ENCODE data around the gene ASAP3. TPM values are rescaled to one million over a fixed set of nuclear protein-coding genes. Genes with fewer than 3 reads are reported as not detected.
A peak's percentile ranks its signal among the peaks of the same experiment; 100 is the strongest.

ASAP3 gene
- total RNA-seq, 1 experiment from 2014 or later, result 71.2 TPM

DNA sequence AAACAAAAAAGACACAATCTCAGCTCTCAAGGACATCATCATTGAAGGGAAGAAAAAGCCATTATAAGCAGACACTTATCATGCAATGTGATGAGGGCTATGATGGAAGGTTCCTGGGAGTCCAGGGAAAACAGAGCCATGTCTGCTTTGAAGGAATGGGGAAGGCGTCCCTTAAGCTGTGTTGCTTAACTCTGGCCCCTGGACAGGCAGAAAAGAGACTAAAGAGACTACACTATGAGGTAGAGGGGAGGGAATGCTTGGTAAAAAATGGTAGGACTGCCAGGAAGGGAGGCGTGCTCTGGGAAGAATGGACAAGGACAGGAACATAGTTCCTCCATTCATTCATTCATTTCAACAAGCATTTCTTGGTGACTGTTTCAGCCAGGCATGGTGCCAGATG, 21.2 kb downstream of the ASAP3 start:
- no peaks in the 10 kb centered on the region for H3K27me3 Mint-ChIP-seq (ENCODE audit: low read depth)
- no peaks in the 10 kb centered on the region for H3K9me3 Mint-ChIP-seq
- ChIA-PET CTCF (no interaction called here), POLR2A (no interaction called here)
- H3K4me1 Mint-ChIP-seq, result peaks cover 6% of the 10 kb centered on the region
- H3K4me3 Mint-ChIP-seq, result no peak overlapping the region
- 0 out of 2 replicates have a peak, but pooled peaks cover 5% of the 10 kb centered on the region for H3K36me3 Mint-ChIP-seq
- ATAC-seq (no peak), DNase-seq (ENCODE audit: low spot score) (no peak)
- H3K27ac Mint-ChIP-seq, result peak overlapping the region; percentile 32; the same call in 1 of the 2 replicates
- TF ChIP-seq, protein P1, sequence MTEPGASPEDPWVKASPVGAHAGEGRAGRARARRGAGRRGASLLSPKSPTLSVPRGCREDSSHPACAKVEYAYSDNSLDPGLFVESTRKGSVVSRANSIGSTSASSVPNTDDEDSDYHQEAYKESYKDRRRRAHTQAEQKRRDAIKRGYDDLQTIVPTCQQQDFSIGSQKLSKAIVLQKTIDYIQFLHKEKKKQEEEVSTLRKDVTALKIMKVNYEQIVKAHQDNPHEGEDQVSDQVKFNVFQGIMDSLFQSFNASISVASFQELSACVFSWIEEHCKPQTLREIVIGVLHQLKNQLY (CRISPR knock-in tag; IDR thresholded peaks at IDR 0.05), result no peak
- TF ChIP-seq, protein P2, sequence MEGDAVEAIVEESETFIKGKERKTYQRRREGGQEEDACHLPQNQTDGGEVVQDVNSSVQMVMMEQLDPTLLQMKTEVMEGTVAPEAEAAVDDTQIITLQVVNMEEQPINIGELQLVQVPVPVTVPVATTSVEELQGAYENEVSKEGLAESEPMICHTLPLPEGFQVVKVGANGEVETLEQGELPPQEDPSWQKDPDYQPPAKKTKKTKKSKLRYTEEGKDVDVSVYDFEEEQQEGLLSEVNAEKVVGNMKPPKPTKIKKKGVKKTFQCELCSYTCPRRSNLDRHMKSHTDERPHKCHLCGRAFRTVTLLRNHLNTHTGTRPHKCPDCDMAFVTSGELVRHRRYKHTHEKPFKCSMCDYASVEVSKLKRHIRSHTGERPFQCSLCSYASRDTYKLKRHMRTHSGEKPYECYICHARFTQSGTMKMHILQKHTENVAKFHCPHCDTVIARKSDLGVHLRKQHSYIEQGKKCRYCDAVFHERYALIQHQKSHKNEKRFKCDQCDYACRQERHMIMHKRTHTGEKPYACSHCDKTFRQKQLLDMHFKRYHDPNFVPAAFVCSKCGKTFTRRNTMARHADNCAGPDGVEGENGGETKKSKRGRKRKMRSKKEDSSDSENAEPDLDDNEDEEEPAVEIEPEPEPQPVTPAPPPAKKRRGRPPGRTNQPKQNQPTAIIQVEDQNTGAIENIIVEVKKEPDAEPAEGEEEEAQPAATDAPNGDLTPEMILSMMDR (IDR thresholded peaks at IDR 0.05), result no peak
- TF ChIP-seq PRRX2 (CRISPR knock-in tag; IDR thresholded peaks at IDR 0.05) (no peak), TP53 (CRISPR knock-in tag; IDR thresholded peaks at IDR 0.05) (no peak)
- TF ChIP-seq, protein P3, sequence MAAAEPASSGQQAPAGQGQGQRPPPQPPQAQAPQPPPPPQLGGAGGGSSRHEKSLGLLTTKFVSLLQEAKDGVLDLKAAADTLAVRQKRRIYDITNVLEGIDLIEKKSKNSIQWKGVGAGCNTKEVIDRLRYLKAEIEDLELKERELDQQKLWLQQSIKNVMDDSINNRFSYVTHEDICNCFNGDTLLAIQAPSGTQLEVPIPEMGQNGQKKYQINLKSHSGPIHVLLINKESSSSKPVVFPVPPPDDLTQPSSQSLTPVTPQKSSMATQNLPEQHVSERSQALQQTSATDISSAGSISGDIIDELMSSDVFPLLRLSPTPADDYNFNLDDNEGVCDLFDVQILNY (CRISPR knock-in tag; IDR thresholded peaks at IDR 0.05), result no peak

DNA sequence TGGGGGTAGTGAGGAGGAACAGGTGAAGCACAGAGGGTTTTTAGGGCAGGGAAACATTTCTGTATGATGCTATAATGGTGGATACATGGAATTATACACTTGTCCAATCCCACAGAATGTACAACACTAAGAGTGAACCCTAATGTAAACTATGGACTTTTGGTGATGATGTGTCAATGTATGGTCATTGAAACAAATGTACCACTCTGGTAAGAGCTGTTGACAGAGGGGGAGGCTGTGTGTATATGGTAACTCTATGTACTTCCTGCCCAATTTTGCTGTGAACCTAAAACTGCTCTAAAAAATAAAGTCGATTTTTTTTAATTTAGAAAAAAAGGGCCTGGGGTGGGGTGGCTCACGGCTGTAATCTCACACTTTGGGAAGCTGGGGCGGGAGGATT, 22.9 kb downstream of the ASAP3 start:
- POLR2A ChIA-PET, result no interaction called here
- ATAC-seq, result no peak
- H3K4me1 Mint-ChIP-seq, result peaks cover 6% of the 10 kb centered on the region
- TF ChIP-seq, protein P4, sequence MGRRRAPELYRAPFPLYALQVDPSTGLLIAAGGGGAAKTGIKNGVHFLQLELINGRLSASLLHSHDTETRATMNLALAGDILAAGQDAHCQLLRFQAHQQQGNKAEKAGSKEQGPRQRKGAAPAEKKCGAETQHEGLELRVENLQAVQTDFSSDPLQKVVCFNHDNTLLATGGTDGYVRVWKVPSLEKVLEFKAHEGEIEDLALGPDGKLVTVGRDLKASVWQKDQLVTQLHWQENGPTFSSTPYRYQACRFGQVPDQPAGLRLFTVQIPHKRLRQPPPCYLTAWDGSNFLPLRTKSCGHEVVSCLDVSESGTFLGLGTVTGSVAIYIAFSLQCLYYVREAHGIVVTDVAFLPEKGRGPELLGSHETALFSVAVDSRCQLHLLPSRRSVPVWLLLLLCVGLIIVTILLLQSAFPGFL (CRISPR knock-in tag; IDR thresholded peaks at IDR 0.05; ENCODE audit: borderline replicate concordance), result no peak
- TF ChIP-seq, protein P1 (CRISPR knock-in tag; IDR thresholded peaks at IDR 0.05), result no peak
- TF ChIP-seq, protein P5, sequence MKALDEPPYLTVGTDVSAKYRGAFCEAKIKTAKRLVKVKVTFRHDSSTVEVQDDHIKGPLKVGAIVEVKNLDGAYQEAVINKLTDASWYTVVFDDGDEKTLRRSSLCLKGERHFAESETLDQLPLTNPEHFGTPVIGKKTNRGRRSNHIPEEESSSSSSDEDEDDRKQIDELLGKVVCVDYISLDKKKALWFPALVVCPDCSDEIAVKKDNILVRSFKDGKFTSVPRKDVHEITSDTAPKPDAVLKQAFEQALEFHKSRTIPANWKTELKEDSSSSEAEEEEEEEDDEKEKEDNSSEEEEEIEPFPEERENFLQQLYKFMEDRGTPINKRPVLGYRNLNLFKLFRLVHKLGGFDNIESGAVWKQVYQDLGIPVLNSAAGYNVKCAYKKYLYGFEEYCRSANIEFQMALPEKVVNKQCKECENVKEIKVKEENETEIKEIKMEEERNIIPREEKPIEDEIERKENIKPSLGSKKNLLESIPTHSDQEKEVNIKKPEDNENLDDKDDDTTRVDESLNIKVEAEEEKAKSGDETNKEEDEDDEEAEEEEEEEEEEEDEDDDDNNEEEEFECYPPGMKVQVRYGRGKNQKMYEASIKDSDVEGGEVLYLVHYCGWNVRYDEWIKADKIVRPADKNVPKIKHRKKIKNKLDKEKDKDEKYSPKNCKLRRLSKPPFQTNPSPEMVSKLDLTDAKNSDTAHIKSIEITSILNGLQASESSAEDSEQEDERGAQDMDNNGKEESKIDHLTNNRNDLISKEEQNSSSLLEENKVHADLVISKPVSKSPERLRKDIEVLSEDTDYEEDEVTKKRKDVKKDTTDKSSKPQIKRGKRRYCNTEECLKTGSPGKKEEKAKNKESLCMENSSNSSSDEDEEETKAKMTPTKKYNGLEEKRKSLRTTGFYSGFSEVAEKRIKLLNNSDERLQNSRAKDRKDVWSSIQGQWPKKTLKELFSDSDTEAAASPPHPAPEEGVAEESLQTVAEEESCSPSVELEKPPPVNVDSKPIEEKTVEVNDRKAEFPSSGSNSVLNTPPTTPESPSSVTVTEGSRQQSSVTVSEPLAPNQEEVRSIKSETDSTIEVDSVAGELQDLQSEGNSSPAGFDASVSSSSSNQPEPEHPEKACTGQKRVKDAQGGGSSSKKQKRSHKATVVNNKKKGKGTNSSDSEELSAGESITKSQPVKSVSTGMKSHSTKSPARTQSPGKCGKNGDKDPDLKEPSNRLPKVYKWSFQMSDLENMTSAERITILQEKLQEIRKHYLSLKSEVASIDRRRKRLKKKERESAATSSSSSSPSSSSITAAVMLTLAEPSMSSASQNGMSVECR (CRISPR knock-in tag; IDR thresholded peaks at IDR 0.05; ENCODE audit: borderline replicate concordance), result no peak
- TF ChIP-seq, protein P6, sequence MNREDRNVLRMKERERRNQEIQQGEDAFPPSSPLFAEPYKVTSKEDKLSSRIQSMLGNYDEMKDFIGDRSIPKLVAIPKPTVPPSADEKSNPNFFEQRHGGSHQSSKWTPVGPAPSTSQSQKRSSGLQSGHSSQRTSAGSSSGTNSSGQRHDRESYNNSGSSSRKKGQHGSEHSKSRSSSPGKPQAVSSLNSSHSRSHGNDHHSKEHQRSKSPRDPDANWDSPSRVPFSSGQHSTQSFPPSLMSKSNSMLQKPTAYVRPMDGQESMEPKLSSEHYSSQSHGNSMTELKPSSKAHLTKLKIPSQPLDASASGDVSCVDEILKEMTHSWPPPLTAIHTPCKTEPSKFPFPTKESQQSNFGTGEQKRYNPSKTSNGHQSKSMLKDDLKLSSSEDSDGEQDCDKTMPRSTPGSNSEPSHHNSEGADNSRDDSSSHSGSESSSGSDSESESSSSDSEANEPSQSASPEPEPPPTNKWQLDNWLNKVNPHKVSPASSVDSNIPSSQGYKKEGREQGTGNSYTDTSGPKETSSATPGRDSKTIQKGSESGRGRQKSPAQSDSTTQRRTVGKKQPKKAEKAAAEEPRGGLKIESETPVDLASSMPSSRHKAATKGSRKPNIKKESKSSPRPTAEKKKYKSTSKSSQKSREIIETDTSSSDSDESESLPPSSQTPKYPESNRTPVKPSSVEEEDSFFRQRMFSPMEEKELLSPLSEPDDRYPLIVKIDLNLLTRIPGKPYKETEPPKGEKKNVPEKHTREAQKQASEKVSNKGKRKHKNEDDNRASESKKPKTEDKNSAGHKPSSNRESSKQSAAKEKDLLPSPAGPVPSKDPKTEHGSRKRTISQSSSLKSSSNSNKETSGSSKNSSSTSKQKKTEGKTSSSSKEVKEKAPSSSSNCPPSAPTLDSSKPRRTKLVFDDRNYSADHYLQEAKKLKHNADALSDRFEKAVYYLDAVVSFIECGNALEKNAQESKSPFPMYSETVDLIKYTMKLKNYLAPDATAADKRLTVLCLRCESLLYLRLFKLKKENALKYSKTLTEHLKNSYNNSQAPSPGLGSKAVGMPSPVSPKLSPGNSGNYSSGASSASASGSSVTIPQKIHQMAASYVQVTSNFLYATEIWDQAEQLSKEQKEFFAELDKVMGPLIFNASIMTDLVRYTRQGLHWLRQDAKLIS (CRISPR knock-in tag; IDR thresholded peaks at IDR 0.05; ENCODE audit: borderline replicate concordance), result no peak
- CTCF ChIA-PET, result interaction anchor here (0.5 to 0.9 kb wide), 3 partner anchors 197 to 310 kb away, joined by 3 read pairs; no protein-coding TSS in a partner anchor
- H3K36me3 Mint-ChIP-seq, result 0 out of 2 replicates have a peak, but pooled peaks cover 5% of the 10 kb centered on the region
- H3K27ac Mint-ChIP-seq, result no peak overlapping the region
- no peaks in the 10 kb centered on the region for H3K9me3 Mint-ChIP-seq
- DNase-seq (ENCODE audit: low spot score), result no peak
- H3K4me3 Mint-ChIP-seq, result no peak overlapping the region
- H3K27me3 Mint-ChIP-seq (ENCODE audit: low read depth), result no peaks in the 10 kb centered on the region

All from WTC11 (cell line).